ENCODE data around the gene WNT5B.

Gene WNT5B
- total RNA-seq = 0.19 to 0.33 (median 0.25) reads per million in 3 experiments

GRCh38 chr12:1628666-1629337, at the start of gene WNT5B:
Gene WNT5B (plus strand): TSS chr12:1629231. CDS start chr12:1631355, 2,124 bp downstream.
- DNase-seq = no peak

- no peak for DNase-seq
Measured at GRCh38 chr12:1579651-1580435, 49.2 kb upstream of the WNT5B start.

- no peak for DNase-seq
Measured at GRCh38 chr12:1580526-1580925, 48.5 kb upstream of the WNT5B start.

- DNase-seq = no peak
Measured at GRCh38 chr12:1581973-1582708, 46.9 kb upstream of the WNT5B start.

GRCh38 chr12:1582709-1583050, 46.4 kb upstream of the WNT5B start:
- DNase-seq = no peak

GRCh38 chr12:1583421-1584078, 45.5 kb upstream of the WNT5B start:
- peak; percentile 59 for DNase-seq

- no peak for DNase-seq
Measured at GRCh38 chr12:1584326-1584725, 44.7 kb upstream of the WNT5B start.

- DNase-seq = no peak
Measured at GRCh38 chr12:1587927-1588574, 41.0 kb upstream of the WNT5B start.

- no peak for DNase-seq
Measured at GRCh38 chr12:1588575-1588947, 40.5 kb upstream of the WNT5B start.

- no peak for DNase-seq
Measured at GRCh38 chr12:1590221-1590979, 38.6 kb upstream of the WNT5B start.

GRCh38 chr12:1591034-1591433, 38.0 kb upstream of the WNT5B start:
- DNase-seq = peak; percentile 48

- DNase-seq = no peak
Measured at GRCh38 chr12:1591543-1591942, 37.5 kb upstream of the WNT5B start.

- DNase-seq = peak; percentile 64
Measured at GRCh38 chr12:1592444-1593173, 36.4 kb upstream of the WNT5B start.

GRCh38 chr12:1593174-1594005, 35.6 kb upstream of the WNT5B start:
- peak; percentile 65 for DNase-seq

- no peak for DNase-seq
Measured at GRCh38 chr12:1594006-1594260, 35.1 kb upstream of the WNT5B start.

- peak; percentile 90 for DNase-seq
Measured at GRCh38 chr12:1594261-1595025, 34.6 kb upstream of the WNT5B start, which contains the start of gene FBXL14. Gene FBXL14 (minus strand): TSS chr12:1594581. CDS start chr12:1594066, 515 bp downstream.

- DNase-seq = peak; percentile 23
Measured at GRCh38 chr12:1595026-1595561, 33.9 kb upstream of the WNT5B start.

GRCh38 chr12:1595690-1596347, 33.2 kb upstream of the WNT5B start:
- DNase-seq = no peak

- no peak for DNase-seq
Measured at GRCh38 chr12:1598757-1599156, 30.3 kb upstream of the WNT5B start.

Measured in central memory CD4-positive, alpha-beta T cell (primary cell).